K562 (cell line): ENCODE data around the gene APC. TPM values are rescaled to one million over a fixed set of nuclear protein-coding genes. Genes with fewer than 3 reads are reported as not detected.
A peak's percentile ranks its signal among the peaks of the same experiment; 100 is the strongest.

ENCODE experiments used
- ATF6 ChIP-seq: sonication (generic); formaldehyde crosslinking; IDR thresholded peaks from 2 replicates; pipeline ENCODE4 v1.4.0; 2020; ENCODE audit warnings: mild to moderate bottlenecking, missing genetic modification reagents
- BRCA1 ChIP-seq, 2 experiments: fragments of 450-650 bp in 1 of 2; sonication (generic) in 1 of 2; formaldehyde crosslinking in 1 of 2; IDR thresholded peaks; 2 replicates each; pipeline versions ENCODE4 v1.5.0 to v1.6.1; 2017 to 2020; ENCODE audit warnings: mild to moderate bottlenecking in 1 of 2, missing genetic modification reagents in 1 of 2
- CC2D1A ChIP-seq: fragments of 450-650 bp; IDR thresholded peaks from 2 replicates; pipeline ENCODE4 v1.6.1; 2017; ENCODE audit warnings: mild to moderate bottlenecking
- FOXA1 ChIP-seq: fragments of 450-650 bp; IDR thresholded peaks from 2 replicates; pipeline ENCODE4 v1.6.1; 2016; ENCODE audit warnings: mild to moderate bottlenecking, borderline replicate concordance
- GATA2 ChIP-seq: sonication (generic); formaldehyde crosslinking; IDR thresholded peaks from 2 replicates; pipeline ENCODE4 v1.4.0; 2020; ENCODE audit warnings: mild to moderate bottlenecking, missing genetic modification reagents
- GTF3C2 ChIP-seq: IDR thresholded peaks from 3 replicates; pipeline ENCODE4 v1.6.1; 2011; ENCODE audit warnings: borderline replicate concordance, mild to moderate bottlenecking, moderate library complexity; ENCODE audit not compliant: insufficient read length; ENCODE audit errors: extremely low read depth
- KHSRP ChIP-seq: fragments of 450-650 bp; IDR thresholded peaks from 2 replicates; pipeline ENCODE4 v1.6.1; 2017
- PML ChIP-seq: IDR thresholded peaks from 2 replicates; pipeline ENCODE4 v1.6.1; 2012; ENCODE audit warnings: low read length, inconsistent platforms
- TARDBP ChIP-seq: fragments of 450-650 bp; IDR thresholded peaks from 2 replicates; pipeline ENCODE4 v1.6.1; 2016
- TCFL5 ChIP-seq: fragments of 250-450 bp; sonication (Bioruptor Pico); conservative IDR thresholded peaks from 2 replicates; pipeline ENCODE4 v1.6.1; 2021; ENCODE audit warnings: mild to moderate bottlenecking, moderate library complexity, matching md5 sums
- ZBTB1 ChIP-seq: sonication (generic); formaldehyde crosslinking; IDR thresholded peaks from 2 replicates; pipeline ENCODE4 v1.8.1; 2023; ENCODE audit warnings: missing genetic modification reagents, low read depth, mild to moderate bottlenecking, borderline replicate concordance
- ZHX1 ChIP-seq: fragments of 150-350 bp; conservative IDR thresholded peaks from 2 replicates; pipeline ENCODE4 v1.6.1; 2014; ENCODE audit warnings: low read length
- ZNF780A ChIP-seq: fragments of 250-450 bp; sonication (Bioruptor Pico); IDR thresholded peaks from 2 replicates; pipeline ENCODE4 v1.5.0; 2021; ENCODE audit warnings: mild to moderate bottlenecking
- polyA plus RNA-seq, 8 experiments: library from polyadenylated mRNA; depleted of rRNA in 4 of 8; stranded (reverse) in 5 of 8; unstranded in 3 of 8; fragments of >200 nt; fragmentation: Nextera tagmentation in 2 of 8; fragmentation: Illumina TruSeq in 1 of 8; extraction: Ambion mirVana in 2 of 8; extraction: Trizol in 1 of 8; gene quantifications; 2 replicates each; pipeline versions ENCODE4 v1.2.1 to v1.2.3, GENCODE V29; 2011 to 2014; ENCODE audit warnings: inconsistent platforms in 1 of 8, missing spikeins in 1 of 8
- total RNA-seq, 7 experiments: library from RNA; depleted of rRNA in 6 of 7; stranded (reverse); fragments of >200 nt in 6 of 7; fragmentation: Illumina TruSeq in 2 of 7; extraction: Trizol in 2 of 7; gene quantifications; 2 replicates each; pipeline versions ENCODE4 v1.2.1 to v1.2.3, GENCODE V29; 2011 to 2021; ENCODE audit warnings: low replicate concordance in 1 of 7
- TF ChIP-seq, protein P1 (sequence below): sonication (generic); formaldehyde crosslinking; IDR thresholded peaks from 2 replicates; pipeline ENCODE4 v1.8.0; 2023; ENCODE audit warnings: missing genetic modification reagents, mild to moderate bottlenecking, borderline replicate concordance

APC gene
- total and polyA plus RNA-seq, 9 of the 15 experiments (the other 6 are each of a cell fraction or from before 2014, with no cell fraction given) = 5.7 to 29.5 (median 15.4) TPM

DNA sequence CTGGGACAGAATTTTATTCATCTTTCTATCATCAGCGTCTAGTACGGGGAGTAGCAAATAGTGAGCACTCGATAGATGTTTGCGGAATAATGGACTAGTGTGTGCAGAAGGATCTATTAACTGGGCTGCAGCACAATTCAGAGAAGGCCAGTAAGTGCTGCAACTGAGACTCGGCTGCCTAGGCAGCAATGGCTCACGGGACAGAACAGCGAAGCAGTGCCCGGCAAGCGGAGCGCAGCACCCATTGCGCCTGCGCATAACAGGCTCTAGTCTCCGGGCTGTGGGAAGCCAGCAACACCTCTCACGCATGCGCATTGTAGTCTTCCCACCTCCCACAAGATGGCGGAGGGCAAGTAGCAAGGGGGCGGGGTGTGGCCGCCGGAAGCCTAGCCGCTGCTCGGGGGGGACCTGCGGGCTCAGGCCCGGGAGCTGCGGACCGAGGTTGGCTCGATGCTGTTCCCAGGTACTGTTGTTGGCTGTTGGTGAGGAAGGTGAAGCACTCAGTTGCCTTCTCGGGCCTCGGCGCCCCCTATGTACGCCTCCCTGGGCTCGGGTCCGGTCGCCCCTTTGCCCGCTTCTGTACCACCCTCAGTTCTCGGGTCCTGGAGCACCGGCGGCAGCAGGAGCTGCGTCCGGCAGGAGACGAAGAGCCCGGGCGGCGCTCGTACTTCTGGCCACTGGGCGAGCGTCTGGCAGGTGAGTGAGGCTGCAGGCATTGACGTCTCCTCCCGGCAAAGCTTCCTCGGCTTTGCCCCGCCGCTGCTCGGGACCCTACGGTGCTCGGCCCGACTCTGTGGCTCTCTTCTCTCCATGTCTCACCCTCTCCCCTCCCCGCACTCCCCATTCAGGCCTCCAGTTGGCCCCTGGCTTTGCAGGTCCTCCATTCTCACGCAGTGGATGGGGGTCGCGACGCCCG lies 30.2 kb upstream of the APC start (continued):
- TF ChIP-seq, protein P1, sequence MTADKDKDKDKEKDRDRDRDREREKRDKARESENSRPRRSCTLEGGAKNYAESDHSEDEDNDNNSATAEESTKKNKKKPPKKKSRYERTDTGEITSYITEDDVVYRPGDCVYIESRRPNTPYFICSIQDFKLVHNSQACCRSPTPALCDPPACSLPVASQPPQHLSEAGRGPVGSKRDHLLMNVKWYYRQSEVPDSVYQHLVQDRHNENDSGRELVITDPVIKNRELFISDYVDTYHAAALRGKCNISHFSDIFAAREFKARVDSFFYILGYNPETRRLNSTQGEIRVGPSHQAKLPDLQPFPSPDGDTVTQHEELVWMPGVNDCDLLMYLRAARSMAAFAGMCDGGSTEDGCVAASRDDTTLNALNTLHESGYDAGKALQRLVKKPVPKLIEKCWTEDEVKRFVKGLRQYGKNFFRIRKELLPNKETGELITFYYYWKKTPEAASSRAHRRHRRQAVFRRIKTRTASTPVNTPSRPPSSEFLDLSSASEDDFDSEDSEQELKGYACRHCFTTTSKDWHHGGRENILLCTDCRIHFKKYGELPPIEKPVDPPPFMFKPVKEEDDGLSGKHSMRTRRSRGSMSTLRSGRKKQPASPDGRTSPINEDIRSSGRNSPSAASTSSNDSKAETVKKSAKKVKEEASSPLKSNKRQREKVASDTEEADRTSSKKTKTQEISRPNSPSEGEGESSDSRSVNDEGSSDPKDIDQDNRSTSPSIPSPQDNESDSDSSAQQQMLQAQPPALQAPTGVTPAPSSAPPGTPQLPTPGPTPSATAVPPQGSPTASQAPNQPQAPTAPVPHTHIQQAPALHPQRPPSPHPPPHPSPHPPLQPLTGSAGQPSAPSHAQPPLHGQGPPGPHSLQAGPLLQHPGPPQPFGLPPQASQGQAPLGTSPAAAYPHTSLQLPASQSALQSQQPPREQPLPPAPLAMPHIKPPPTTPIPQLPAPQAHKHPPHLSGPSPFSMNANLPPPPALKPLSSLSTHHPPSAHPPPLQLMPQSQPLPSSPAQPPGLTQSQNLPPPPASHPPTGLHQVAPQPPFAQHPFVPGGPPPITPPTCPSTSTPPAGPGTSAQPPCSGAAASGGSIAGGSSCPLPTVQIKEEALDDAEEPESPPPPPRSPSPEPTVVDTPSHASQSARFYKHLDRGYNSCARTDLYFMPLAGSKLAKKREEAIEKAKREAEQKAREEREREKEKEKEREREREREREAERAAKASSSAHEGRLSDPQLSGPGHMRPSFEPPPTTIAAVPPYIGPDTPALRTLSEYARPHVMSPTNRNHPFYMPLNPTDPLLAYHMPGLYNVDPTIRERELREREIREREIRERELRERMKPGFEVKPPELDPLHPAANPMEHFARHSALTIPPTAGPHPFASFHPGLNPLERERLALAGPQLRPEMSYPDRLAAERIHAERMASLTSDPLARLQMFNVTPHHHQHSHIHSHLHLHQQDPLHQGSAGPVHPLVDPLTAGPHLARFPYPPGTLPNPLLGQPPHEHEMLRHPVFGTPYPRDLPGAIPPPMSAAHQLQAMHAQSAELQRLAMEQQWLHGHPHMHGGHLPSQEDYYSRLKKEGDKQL (CRISPR knock-in tag) = no peak
- TF ChIP-seq GTF3C2 (no peak), ZNF780A (CRISPR knock-in tag) (no peak), ZBTB1 (CRISPR knock-in tag) (no peak), TARDBP (no peak), PML (peak; percentile 56; the same call in 1 of the 2 replicates), CC2D1A (no peak), GATA2 (CRISPR knock-in tag) (no peak), ATF6 (no peak), ZHX1 (no peak), FOXA1 (no peak), TCFL5 (CRISPR knock-in tag) (no peak), KHSRP (no peak), BRCA1 (IDR thresholded peaks at IDR 0.05) (no peak), BRCA1 (CRISPR knock-in tag; IDR thresholded peaks at IDR 0.05) (no peak)
